Lower leg skin (tissue), 3 donors: ENCODE data around the gene HSDL2.

Experiments
- CTCF ChIP-seq, 3 donors: fragments of 450-650 bp; IDR thresholded peaks; one replicate each; pipeline ENCODE4 v1.5.1; 2016; ENCODE audit warnings: antibody characterized with exemption in 3 of 3, mild to moderate bottlenecking in 3 of 3, moderate library complexity in 2 of 3
- POLR2A ChIP-seq, 2 donors: fragments of 450-650 bp; IDR thresholded peaks; one replicate each; pipeline ENCODE4 v1.6.1; 2016 to 2017; ENCODE audit warnings: antibody characterized with exemption in 2 of 2, mild to moderate bottlenecking in 1 of 2, moderate library complexity in 1 of 2

GRCh38 chr9:112408275-112408674 lies 28.4 kb downstream of the HSDL2 start:
- TF ChIP-seq CTCF (IDR thresholded peaks at IDR 0.05) (no peak), POLR2A (IDR thresholded peaks at IDR 0.05) (no peak)
